H1 (cell line): ENCODE measurements around the gene RNASE13. TPM values are rescaled to one million over a fixed set of nuclear protein-coding genes. Genes with fewer than 3 reads are reported as not detected.

Source experiments
- POLR2AphosphoS5 ChIP-seq: IDR thresholded peaks from 2 replicates; pipeline ENCODE4 v1.6.1; 2011; ENCODE audit warnings: low read depth, low read length
- polyA plus RNA-seq, 7 experiments: library from polyadenylated mRNA; depleted of rRNA in 3 of 7; stranded (reverse) in 5 of 7; unstranded in 2 of 7; fragments of >200 nt in 5 of 7; fragments of 200-250 nt in 2 of 7; gene quantifications; 1 replicate in 5 of 7; 2 replicates in 1 of 7; 4 replicates in 1 of 7; pipeline versions ENCODE4 v1.2.1 to v1.2.3, GENCODE V29; 2011 to 2013; ENCODE audit warnings: missing spikeins in 2 of 7, mixed read lengths in 2 of 7
- total RNA-seq: library from RNA; stranded (reverse); fragmentation: NEBNext Ultra II Directional; extraction: Animal tissue kit (Norgen Biotek cat#: 25700); gene quantifications from 2 replicates; pipeline ENCODE4 v1.2.1, GENCODE V29; 2021

RNASE13 gene
- total and polyA plus RNA-seq, 2 of the 8 experiments (the other 6 are each of a cell fraction or from before 2014, with no cell fraction given): not detected

DNA sequence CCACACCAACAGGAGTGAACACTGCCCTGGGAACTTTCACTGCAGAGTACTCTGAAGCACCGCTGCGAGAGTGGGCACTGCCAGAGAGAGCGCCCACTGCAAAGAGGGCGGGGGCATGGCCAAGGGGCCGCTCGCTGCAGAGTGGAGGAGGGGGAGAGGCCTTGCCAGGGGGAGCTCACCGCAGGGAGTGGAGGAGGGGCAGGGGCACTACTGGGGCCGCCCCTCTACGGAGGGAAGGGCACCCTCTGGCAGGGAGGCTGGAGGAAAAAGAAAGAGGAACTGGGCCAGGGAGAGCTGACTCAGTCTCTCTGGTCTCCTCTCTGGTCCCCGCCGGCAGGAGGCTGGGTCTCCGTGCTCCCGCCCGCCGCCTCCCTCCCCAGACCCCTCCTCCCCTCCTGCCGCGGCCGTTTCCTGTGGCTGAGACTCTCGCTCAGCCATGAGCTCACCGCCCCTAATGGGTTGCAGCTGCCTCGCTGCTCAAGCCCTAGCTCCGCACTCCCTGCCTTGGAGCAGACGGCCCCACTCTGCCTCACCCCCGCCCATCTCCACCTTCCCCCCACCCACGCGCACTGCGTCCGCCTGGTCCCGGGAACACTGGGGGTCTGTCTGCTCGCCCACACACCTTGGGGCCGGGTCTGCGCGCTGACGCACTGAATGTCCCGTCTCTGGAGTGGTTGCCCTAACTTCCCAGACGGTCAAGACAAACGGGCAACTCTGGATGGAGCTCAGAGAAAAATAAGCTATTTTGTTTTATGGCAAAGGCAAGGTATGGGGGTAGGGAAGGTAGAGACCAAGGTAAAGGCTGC lies 36.8 kb upstream of the RNASE13 start (continued):
- peak; percentile 52; the same call in 1 of the 2 replicates for TF ChIP-seq POLR2AphosphoS5
